Placental pericyte (primary cell): ENCODE measurements around the gene PRKG1. TPM values are rescaled to one million over a fixed set of nuclear protein-coding genes. Genes with fewer than 3 reads are reported as not detected.

Experiments used
- small RNA-seq: library from RNA; depleted of rRNA; stranded (forward); fragments of <200 nt; gene quantifications from one replicate; pipeline ENCODE3, GENCODE V24; 2012; ENCODE audit warnings: low replicate concordance
- total RNA-seq: library from RNA; depleted of rRNA; stranded (reverse); fragments of >200 nt; gene quantifications from 2 replicates; pipeline ENCODE4 v1.2.3, GENCODE V29; 2012

The PRKG1 gene
- total RNA-seq: 22.9 and 45.1 TPM in 2 replicates

DNA sequence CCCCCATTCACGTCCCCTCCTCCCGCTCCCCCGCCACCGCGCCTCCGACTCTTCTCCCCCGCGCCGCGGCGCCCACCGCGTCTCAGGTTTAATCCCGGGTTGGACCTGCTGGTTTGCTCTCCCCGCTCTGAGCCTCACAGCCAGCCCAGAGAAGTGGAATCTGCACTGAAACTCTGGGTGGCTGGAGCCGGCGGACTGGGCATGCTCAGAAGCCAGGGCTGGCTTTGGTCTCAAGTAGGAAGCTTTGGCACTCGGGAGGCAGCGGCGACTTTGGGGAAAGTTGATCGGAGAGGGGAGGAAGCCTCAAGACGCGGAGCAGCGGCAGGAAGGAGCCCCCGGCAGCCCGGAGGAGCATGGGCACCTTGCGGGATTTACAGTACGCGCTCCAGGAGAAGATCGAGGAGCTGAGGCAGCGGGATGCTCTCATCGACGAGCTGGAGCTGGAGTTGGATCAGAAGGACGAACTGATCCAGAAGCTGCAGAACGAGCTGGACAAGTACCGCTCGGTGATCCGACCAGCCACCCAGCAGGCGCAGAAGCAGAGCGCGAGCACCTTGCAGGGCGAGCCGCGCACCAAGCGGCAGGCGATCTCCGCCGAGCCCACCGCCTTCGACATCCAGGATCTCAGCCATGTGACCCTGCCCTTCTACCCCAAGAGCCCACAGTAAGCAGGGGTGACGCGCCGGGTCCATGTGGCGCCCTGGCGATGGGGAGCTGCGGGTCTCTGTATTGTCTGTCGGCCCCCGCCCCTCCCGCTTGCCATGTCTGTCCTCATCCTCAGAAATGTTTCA lies at the start of gene PRKG1:
Gene PRKG1 (plus strand): TSS at position 250 of the 791 bp plus-strand sequence.

DNA sequence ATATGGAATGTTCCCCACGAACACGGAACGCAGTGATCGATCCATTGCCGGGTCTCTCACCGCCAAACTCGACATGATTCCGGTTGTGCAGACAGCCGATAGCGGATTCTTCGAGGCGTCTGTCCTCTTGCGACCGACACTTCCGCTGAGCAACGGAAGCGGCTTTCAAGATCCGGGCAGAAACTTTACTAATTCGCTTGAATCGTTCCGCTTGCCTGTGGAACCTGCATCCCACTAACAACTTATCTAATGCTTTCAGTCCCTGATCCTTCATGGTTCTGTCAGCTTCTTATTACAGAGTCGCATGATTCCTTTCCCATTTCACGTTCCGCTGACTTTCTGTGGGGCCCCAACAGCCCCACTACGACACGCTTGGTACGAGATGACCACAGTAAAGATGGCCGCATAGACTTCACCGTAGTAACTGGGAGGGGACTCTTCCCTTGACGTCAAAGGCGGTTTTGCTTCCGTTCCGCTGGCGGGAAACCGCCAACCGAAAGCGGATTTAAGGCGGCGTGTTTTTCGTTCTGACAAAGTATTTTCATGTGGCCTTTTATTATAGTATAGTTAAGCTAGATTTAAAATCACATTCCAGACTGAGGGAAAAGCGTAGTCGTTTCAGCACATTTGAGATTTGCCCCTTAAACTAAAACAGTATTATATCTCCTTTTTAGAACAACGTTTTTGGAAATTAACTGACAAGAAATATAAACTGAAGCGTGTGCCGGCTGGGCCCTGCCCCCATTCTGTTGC lies 625.4 kb downstream of the PRKG1 start, which contains the start of gene CSTF2T:
Gene CSTF2T (minus strand): TSS at position 121 of the 753 bp plus-strand sequence. CDS start 46 bp downstream, at position 75.

DNA sequence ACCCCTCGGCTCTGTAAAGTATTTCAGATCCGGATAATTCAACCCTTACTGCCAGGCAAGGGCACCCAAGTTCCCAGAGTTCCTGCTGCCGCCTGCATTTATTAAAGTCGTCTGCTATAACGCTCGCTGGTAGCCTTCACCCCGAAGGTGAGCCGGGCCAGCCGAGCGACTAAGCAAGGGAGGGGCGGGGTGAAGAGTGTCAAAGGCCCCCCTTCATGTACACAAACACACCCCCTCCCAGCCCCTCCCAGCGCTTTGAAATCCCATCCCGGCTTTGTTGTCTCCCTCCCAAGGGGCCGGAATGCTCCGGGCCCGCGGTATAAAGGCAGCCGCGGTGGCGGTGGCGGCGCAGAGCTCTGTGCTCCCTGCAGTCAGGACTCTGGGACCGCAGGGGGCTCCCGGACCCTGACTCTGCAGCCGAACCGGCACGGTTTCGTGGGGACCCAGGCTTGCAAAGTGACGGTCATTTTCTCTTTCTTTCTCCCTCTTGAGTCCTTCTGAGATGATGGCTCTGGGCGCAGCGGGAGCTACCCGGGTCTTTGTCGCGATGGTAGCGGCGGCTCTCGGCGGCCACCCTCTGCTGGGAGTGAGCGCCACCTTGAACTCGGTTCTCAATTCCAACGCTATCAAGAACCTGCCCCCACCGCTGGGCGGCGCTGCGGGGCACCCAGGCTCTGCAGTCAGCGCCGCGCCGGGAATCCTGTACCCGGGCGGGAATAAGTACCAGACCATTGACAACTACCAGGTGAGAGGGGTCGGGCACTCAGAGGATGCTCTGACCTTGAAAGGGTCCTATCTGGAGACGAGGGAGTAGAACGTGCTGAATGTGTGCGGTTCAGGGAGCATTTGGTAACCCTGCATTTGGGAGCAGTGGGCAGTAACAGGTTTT lies 1239.9 kb downstream of the PRKG1 start, which contains the start of gene DKK1:
Gene DKK1 (plus strand): TSS at position 349 of the 889 bp plus-strand sequence. CDS start 154 bp downstream, at position 503.

Small RNA genes lying within 50 kb of the gene (small RNA-seq; reads per million reads assigned to genes)
- 2.7 reads per million, percentile 76 among the genes with 10 or more reads in this experiment for gene MIR605

Other genes with a start within 250 kb of the PRKG1 start
- not detected in 2 replicates for gene A1CF, start 188.9 kb upstream of the PRKG1 start, total RNA-seq